ENCODE measurements around the gene CLEC4G.

DNA sequence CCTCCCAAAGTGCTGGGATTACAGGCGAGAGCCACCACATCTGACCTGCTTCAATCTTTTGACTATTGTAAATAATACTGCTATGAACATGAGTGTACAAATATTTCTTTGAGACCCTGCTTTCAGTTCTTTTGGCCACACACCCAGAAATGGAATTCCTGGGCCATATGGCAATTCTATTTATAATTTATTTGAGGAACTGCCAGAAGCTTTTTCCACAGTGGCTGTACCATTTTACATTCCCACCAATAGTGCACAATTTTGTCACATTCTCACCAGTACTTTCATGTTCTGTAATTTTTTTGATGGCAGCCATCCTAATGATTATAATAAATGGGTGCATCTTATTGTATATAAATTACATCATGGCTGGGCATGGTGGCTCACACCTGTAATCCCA, 16.2 kb downstream of the CLEC4G start:
- TF ChIP-seq, protein P1, sequence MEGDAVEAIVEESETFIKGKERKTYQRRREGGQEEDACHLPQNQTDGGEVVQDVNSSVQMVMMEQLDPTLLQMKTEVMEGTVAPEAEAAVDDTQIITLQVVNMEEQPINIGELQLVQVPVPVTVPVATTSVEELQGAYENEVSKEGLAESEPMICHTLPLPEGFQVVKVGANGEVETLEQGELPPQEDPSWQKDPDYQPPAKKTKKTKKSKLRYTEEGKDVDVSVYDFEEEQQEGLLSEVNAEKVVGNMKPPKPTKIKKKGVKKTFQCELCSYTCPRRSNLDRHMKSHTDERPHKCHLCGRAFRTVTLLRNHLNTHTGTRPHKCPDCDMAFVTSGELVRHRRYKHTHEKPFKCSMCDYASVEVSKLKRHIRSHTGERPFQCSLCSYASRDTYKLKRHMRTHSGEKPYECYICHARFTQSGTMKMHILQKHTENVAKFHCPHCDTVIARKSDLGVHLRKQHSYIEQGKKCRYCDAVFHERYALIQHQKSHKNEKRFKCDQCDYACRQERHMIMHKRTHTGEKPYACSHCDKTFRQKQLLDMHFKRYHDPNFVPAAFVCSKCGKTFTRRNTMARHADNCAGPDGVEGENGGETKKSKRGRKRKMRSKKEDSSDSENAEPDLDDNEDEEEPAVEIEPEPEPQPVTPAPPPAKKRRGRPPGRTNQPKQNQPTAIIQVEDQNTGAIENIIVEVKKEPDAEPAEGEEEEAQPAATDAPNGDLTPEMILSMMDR (IDR thresholded peaks at IDR 0.05), result no peak
- TF ChIP-seq POLR2A (IDR thresholded peaks at IDR 0.05) (no peak), POLR2AphosphoS5 (IDR thresholded peaks at IDR 0.05) (no peak)
